NCI-H510A treated with DMSO at 0.1 percent for 48 hours (cell line): ENCODE measurements around the gene CDC42BPB.

Source experiments
- DNase-seq: peaks from one replicate; lab custom pipeline; 2025; lab: John Stamatoyannopoulos, UW

Gene CDC42BPB

GRCh38 chr14:103095210-103095778 is 37.9 kb upstream of the CDC42BPB start:
- DNase-seq = no peak

DNA sequence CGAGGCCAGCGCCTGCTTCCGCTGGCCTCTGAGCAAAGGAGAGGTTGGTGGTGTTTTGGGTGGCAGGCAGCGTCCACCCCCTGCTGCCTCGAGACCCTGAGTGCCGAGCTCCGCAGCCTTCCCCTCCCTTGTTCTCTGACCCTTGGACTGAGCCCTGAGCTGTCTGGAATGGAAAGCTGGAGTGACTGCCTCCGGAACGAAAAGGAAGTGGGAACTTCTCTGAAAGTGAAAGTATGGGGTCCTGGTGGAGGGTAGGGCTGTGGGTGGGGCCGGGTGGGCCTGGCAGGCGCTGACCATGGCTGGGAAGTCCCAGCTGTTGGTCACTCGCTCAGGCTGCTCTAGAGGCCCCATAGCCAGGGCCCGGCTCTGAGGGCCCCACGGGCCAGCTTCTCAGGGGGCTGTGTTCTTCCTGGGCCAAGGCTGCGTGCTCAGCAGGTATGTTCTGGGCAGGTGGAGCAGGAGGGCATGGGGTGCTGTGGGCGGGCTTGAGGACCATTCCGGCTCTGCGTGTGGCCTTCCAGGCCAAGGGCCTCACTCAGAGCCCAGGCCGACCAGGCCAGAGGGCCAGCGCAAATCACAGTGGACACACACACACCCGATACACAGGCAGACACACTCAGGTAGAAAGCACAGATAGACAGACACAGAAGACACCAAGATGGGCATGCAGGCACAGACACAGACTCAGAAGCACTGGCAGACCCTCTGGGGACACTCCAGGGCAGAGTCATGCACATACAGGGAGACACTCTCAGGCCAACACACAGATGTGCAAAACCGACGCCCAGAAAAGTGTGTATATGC is 37.3 kb upstream of the CDC42BPB start, which contains the start of gene EXOC3L4:
TSS of gene EXOC3L4 (plus strand) at position 320 of the 804 bp plus-strand sequence. CDS start 5,495 bp downstream, outside the sequence.
- DNase-seq = no peak

DNA sequence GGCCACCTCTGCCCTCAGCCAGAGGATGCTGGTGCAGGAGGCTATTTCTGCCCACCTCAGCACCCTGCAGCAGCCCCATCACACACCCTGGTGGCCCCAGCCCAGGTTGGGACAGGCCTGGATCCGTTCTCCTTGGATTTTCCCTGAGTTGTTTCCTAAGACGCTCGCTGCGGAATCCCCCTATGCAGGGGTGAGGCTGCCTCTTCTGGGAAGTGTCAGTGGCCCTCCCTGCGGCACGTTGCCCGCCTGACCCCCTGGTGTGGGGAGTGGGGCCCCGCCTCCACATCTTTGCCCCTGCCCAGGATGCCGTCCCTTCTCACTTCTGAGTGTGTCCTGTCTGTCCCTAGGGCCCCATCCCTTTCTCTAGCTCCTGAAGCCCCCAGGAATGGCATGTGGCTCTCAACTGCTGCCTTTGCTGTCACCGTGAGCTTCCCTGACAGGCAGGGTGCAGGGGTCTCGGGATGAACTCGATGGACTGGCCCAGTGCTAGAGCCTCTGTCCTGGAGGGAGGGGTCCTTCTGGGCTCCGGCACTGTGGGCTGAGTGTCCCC is 36.6 kb upstream of the CDC42BPB start:
- no peak for DNase-seq

DNA sequence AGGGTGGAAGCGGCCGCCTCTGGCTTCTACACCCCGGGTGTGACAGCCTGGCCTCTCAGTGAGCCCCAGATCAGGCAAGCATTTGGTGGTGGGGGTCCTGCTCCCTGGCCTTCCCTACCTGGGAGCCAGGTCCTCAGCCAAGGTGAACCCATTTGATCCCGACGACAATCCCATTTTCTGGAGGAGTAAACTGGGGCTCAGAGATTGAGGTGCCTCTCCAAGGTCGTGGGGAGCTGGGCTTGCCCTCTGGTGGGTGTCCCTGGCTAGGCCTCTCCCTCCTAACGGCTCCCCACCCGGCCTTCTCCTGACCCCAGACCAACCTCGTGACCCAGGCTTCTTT is 34.5 kb upstream of the CDC42BPB start:
- no peak for DNase-seq

GRCh38 chr14:103091041-103091882 is 33.9 kb upstream of the CDC42BPB start:
- DNase-seq = peak; percentile 40

- no peak for DNase-seq
Measured at GRCh38 chr14:103090481-103091020, 33.2 kb upstream of the CDC42BPB start.

DNA sequence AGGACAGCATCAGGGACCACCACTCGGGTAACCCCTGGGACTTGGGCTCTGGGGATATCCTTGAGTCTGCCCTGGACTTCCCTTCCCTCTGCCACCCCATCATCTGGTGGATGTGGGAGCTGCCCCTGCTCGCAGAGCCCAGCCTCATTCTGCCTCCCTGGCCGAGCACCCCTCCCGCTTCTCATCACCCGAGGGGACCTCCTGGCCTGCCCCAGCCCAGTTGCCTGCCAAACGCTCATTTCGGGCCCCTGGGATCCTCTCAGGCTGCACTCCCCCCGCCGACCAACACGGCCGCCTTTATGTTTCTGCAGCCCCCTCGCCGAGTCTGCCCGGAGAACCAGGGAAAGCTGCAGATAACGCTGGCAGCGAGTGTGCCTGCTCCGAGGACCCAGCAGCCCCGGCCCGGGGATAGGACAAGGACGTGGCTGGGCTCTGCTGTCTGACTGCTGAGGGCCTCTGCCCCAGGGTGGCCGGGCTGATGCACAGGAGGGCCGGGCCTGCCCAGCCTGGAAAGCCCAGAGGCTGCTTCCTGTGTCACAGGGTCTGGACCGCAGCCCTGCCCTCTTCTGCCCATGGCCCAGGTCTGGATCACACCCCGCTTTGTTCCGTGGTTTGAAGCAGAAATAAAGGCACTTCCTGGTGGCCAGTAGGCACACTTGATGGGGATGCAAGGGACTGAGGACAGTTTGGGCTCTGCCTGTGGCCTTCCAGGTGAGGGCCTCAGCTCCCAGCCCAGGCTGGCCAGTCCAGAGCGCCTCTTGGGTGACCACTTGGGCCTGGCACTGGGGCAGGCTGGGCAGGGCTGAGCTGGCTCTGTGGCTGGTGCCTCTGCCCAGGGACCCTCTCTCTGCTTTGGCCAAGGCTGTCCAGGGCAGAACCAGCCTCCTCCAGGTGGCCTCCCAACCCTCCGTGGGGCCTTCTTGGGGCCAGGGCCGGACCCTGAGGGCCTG is 32.3 kb upstream of the CDC42BPB start:
- DNase-seq = no peak

- DNase-seq = no peak
Measured at GRCh38 chr14:103088921-103089320, 31.6 kb upstream of the CDC42BPB start.

DNA sequence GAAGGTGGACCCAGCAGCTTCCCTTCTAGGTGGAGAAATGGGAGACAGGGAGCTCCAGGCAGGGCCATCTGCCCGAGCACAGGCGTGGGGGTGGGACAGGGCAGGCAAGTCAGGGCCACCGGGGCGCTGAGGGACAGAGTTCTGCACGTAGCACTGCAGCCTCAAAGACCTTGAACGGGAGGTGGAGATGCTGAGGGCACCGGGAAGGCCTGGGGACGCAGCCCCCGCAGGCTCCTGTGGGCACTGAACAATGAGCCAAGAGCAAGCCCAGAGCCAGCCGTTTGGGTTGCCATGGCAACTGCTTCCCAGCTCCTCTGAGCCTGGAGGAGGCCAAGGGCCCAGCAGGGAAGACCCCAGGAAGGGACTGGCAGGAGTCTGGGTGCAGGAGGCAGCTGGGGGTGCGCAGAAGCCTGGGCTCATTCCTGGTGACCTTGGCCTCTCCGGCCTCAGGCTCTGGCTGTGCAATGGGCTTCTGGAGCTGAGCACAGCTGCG is 30.0 kb upstream of the CDC42BPB start:
- no peak for DNase-seq

GRCh38 chr14:103086771-103087342 is 29.5 kb upstream of the CDC42BPB start:
- no peak for DNase-seq

DNA sequence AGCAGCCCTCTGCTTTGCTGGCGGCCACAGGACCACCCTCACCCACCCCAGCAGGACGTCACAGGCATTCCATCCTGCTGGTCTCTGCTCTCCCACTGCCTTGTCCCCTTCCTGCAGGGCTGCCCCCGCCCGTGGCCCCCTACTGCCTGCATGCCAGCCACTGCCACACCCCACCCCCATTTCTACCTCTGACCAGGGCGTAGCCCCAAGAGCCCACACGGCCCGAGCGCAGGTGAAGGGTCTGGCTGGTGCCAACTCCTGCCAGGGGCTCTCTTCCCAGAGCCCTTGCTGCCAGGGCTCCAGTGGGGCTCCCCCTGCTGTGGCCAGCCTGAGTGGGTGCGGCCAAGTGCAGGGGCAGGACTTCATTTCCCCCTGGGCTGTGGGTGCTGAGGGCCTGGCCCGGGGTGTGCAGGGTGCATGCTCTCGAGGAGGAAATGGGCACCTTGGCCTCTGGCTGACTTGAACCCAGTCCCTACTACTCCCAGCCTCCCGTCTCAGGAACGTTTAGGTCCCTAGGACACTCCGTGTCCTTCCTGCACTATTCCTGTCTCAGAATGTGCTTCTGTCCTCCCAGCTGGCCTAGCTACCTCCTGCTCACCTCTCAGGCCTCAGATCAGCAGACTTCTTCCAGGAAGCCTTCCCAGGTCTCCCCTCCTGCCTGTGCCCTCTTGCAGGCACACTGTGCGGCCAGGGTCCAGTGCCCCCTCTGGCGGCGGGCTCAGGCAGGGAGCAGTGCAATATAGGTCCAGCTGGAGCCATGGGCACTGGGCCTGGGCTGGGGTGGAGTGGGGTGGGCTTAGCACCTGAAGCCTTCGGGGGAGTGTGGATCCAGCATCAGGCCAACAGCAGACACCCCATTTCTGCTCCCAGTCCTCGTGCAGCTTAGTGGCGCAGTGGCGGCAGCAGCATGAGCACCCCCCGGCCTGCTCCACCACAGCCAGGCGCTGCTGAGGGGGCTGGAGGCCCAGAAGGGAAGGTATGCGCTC is 28.1 kb upstream of the CDC42BPB start:
- no peak for DNase-seq

GRCh38 chr14:103084021-103084919 is 26.9 kb upstream of the CDC42BPB start, which contains the start of gene LBHD2:
Gene LBHD2, plus strand, starts transcription at chr14:103084210. Its CDS starts 1,803 bp downstream, at chr14:103086013.
- DNase-seq = no peak

DNA sequence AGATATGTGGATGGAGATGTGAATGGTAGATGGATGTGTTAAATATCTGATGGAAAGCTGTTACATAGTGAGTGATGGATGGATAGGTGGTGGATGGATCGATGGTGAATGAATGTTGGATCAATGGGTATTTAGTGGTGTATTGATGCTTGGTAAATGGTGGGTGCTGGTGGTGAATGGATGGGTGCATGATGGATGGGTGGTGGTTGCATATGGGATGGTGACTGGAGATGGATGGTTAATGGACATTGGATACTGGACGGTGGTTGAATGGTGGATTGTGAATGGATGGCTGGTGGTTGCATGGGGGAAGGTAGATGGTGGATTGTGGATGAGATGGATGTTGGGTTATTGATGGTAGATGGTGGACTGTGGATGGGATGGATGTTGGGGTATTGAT is 24.6 kb upstream of the CDC42BPB start:
- no peak for DNase-seq

- DNase-seq = no peak
Measured at GRCh38 chr14:103078860-103079587, 21.7 kb upstream of the CDC42BPB start.

DNA sequence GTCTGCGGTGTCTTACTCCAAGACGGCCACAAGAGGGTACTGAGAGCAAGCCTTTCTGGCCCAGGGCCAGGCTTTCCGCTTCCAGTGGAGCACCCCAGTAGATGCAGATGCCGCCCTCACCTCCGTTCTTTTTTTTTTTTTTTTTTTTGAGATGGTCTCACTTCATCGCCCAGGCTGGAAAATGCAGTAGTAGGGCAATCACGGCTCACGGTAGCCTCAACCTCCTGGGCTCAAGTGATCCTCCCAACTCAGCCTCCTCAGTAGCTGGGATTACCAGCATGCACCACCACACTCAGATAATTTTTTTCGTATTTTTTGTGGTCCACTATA is 21.0 kb upstream of the CDC42BPB start:
- DNase-seq = peak; percentile 69

GRCh38 chr14:103074729-103075367 is 17.5 kb upstream of the CDC42BPB start:
- DNase-seq = no peak
